Neural crest cell (in vitro differentiated cells): ENCODE results near the gene ABCB8. TPM values are rescaled to one million over a fixed set of nuclear protein-coding genes. Genes with fewer than 3 reads are reported as not detected.
"Not testable (repeated sequence)": the region's sequence is repeated elsewhere in the genome, so short reads cannot be mapped to it uniquely, and the experiment has no call there.

Experiments
- DNase-seq: peaks from one replicate; pipeline ENCODE4 v3.0.0; 2021; ENCODE audit warnings: low read depth, mixed read lengths, low spot score
- H3K27ac Mint-ChIP-seq: one replicate; pipeline ENCODE4 v1.8.0; 2021; ENCODE audit warnings: mild to moderate bottlenecking, mixed read lengths; ENCODE audit not compliant: unreplicated experiment
- H3K27me3 Mint-ChIP-seq: 2 replicates; pipeline ENCODE4 v1.8.0; 2021; ENCODE audit warnings: low read depth, mild to moderate bottlenecking, mixed read lengths
- H3K36me3 Mint-ChIP-seq: 2 replicates; pipeline ENCODE4 v1.8.0; 2021; ENCODE audit warnings: low read depth, mild to moderate bottlenecking, mixed read lengths
- H3K4me1 Mint-ChIP-seq: 2 replicates; pipeline ENCODE4 v1.8.0; 2021; ENCODE audit warnings: mixed read lengths
- H3K4me3 Mint-ChIP-seq: one replicate; pipeline ENCODE4 v1.8.0; 2021; ENCODE audit warnings: mild to moderate bottlenecking, mixed read lengths
- H3K9me3 Mint-ChIP-seq: 2 replicates; pipeline ENCODE4 v1.8.0; 2021; ENCODE audit warnings: mixed read lengths
- CTCF ChIP-seq: fragments of 200-600 bp; sonication (generic); conservative IDR thresholded peaks from 2 replicates; pipeline ENCODE4 v1.5.0; 2021; ENCODE audit warnings: antibody characterized with exemption, mild to moderate bottlenecking
- total RNA-seq: library from RNA; stranded (reverse); gene quantifications from 2 replicates; pipeline ENCODE4 v1.2.1, GENCODE V29; 2021

The ABCB8 gene
- total RNA-seq, 1 donor from 2014 or later: 43.5 TPM

GRCh38 chr7:151019130-151019447, 9.2 kb upstream of the ABCB8 start:
- peaks cover 47% of the 10 kb centered on the region for H3K4me1 Mint-ChIP-seq
- H3K4me3 Mint-ChIP-seq: peak overlapping the region; percentile 82
- no peak overlapping the region for H3K27ac Mint-ChIP-seq
- no peak for DNase-seq
- H3K9me3 Mint-ChIP-seq: no peaks in the 10 kb centered on the region
- no peaks in the 10 kb centered on the region for H3K36me3 Mint-ChIP-seq
- peaks cover 16% of the 10 kb centered on the region for H3K27me3 Mint-ChIP-seq
- TF ChIP-seq CTCF: no peak

- TF ChIP-seq CTCF: no peak
- peak overlapping the region; percentile 91 for H3K27ac Mint-ChIP-seq
- H3K4me1 Mint-ChIP-seq: peaks cover 40% of the 10 kb centered on the region
- no peaks in the 10 kb centered on the region for H3K9me3 Mint-ChIP-seq
- peaks cover 16% of the 10 kb centered on the region for H3K27me3 Mint-ChIP-seq
- peak overlapping the region; percentile 82 for H3K4me3 Mint-ChIP-seq
- DNase-seq: no peak
- H3K36me3 Mint-ChIP-seq: no peaks in the 10 kb centered on the region
Observed at GRCh38 chr7:151020231-151020630, 8.0 kb upstream of the ABCB8 start.

GRCh38 chr7:151023232-151023631, 5.0 kb upstream of the ABCB8 start:
- Mint-ChIP-seq H3K27me3 (peaks cover 18% of the 10 kb centered on the region), H3K36me3 (no peaks in the 10 kb centered on the region), H3K4me3 (peak overlapping the region; percentile 41), H3K9me3 (no peaks in the 10 kb centered on the region), H3K4me1 (peaks cover 34% of the 10 kb centered on the region), H3K27ac (no peak overlapping the region)
- TF ChIP-seq CTCF: no peak
- no peak for DNase-seq

GRCh38 chr7:151024435-151025056, 3.7 kb upstream of the ABCB8 start, which contains the start of gene ATG9B:
Gene ATG9B (minus strand): TSS chr7:151024494. CDS start chr7:151024423, 71 bp downstream.
- H3K4me3 Mint-ChIP-seq: peak within 1 kb of the TSS; percentile 41
- TF ChIP-seq CTCF: no peak
- H3K27me3 Mint-ChIP-seq: peaks cover 12% of the 10 kb centered on the region
- H3K36me3 Mint-ChIP-seq: no peaks in the 10 kb centered on the region
- H3K9me3 Mint-ChIP-seq: no peaks in the 10 kb centered on the region
- peaks cover 35% of the 10 kb centered on the region for H3K4me1 Mint-ChIP-seq
- no peak for DNase-seq
- H3K27ac Mint-ChIP-seq: no peak within 1 kb of the TSS

GRCh38 chr7:151025924-151026671, 2.2 kb upstream of the ABCB8 start:
- DNase-seq: no peak
- H3K27ac Mint-ChIP-seq: no peak overlapping the region
- no peaks in the 10 kb centered on the region for H3K9me3 Mint-ChIP-seq
- TF ChIP-seq CTCF: no peak
- peak overlapping the region; percentile 60 for H3K4me3 Mint-ChIP-seq
- no peaks in the 10 kb centered on the region for H3K36me3 Mint-ChIP-seq
- H3K27me3 Mint-ChIP-seq: peaks cover 8% of the 10 kb centered on the region
- peaks cover 20% of the 10 kb centered on the region for H3K4me1 Mint-ChIP-seq

- not testable (repeated sequence) for DNase-seq
Observed at GRCh38 chr7:151026771-151027727, 1.2 kb upstream of the ABCB8 start.

GRCh38 chr7:151027728-151028130, 521 bp upstream of the ABCB8 start:
- not testable (repeated sequence) for H3K9me3 Mint-ChIP-seq, DNase-seq, H3K27me3 Mint-ChIP-seq, H3K36me3 Mint-ChIP-seq
- Mint-ChIP-seq H3K4me1 (peaks cover 16% of the 10 kb centered on the region), H3K4me3 (peak overlapping the region; percentile 96), H3K27ac (peak overlapping the region; percentile 10)

More at GRCh38 chr7:151026771-151027727, 1.2 kb upstream of the ABCB8 start:
- Mint-ChIP-seq H3K4me3 (peak overlapping the region; percentile 96), H3K4me1 (peaks cover 16% of the 10 kb centered on the region)
- not testable (repeated sequence) for H3K27me3 Mint-ChIP-seq, H3K9me3 Mint-ChIP-seq, H3K27ac Mint-ChIP-seq, H3K36me3 Mint-ChIP-seq
